H1 (cell line): ENCODE measurements around the gene ZNF484. TPM values are rescaled to one million over a fixed set of nuclear protein-coding genes. Genes with fewer than 3 reads are reported as not detected.

Source experiments
- CHD1 ChIP-seq: IDR thresholded peaks from 2 replicates; pipeline ENCODE4 v1.6.1; 2012; ENCODE audit warnings: low read depth, low read length, improper control_type of control experiment
- CREB1 ChIP-seq: IDR thresholded peaks from 2 replicates; pipeline ENCODE4 v1.6.1; 2012; ENCODE audit warnings: inconsistent platforms
- HDAC6 ChIP-seq: IDR thresholded peaks from one replicate; pipeline ENCODE4 v1.7.1; 2012; ENCODE audit warnings: low read depth, mild to moderate bottlenecking, inconsistent platforms, low read length, moderate library complexity
- POU5F1 ChIP-seq: IDR thresholded peaks from 2 replicates; pipeline ENCODE4 v1.6.1; 2011; ENCODE audit warnings: low read depth, mild to moderate bottlenecking, low read length, moderate library complexity
- SP2 ChIP-seq: IDR thresholded peaks from 2 replicates; pipeline ENCODE4 v1.6.1; 2012; ENCODE audit warnings: mild to moderate bottlenecking, low read length, inconsistent platforms
- SRF ChIP-seq: IDR thresholded peaks from 2 replicates; pipeline ENCODE4 v1.6.1; 2011; ENCODE audit warnings: mild to moderate bottlenecking, low read depth, low read length, moderate library complexity
- TEAD4 ChIP-seq: IDR thresholded peaks from 2 replicates; pipeline ENCODE4 v1.6.1; 2012; ENCODE audit warnings: low read depth, low read length, inconsistent platforms, mixed read lengths
- polyA plus RNA-seq, 7 experiments: library from polyadenylated mRNA; depleted of rRNA in 3 of 7; stranded (reverse) in 5 of 7; unstranded in 2 of 7; fragments of >200 nt in 5 of 7; fragments of 200-250 nt in 2 of 7; gene quantifications; 1 replicate in 5 of 7; 2 replicates in 1 of 7; 4 replicates in 1 of 7; pipeline versions ENCODE4 v1.2.1 to v1.2.3, GENCODE V29; 2011 to 2013; ENCODE audit warnings: missing spikeins in 2 of 7, mixed read lengths in 2 of 7
- total RNA-seq: library from RNA; stranded (reverse); fragmentation: NEBNext Ultra II Directional; extraction: Animal tissue kit (Norgen Biotek cat#: 25700); gene quantifications from 2 replicates; pipeline ENCODE4 v1.2.1, GENCODE V29; 2021

Gene ZNF484
- total and polyA plus RNA-seq, 2 of the 8 experiments (the other 6 are each of a cell fraction or from before 2014, with no cell fraction given), result 1.3 to 11.5 TPM

- TF ChIP-seq HDAC6 (no peak), CREB1 (no peak), CHD1 (no peak), SP2 (no peak), SRF (no peak), TEAD4 (no peak), POU5F1 (no peak)
Measured at GRCh38 chr9:92897323-92897722, 19.5 kb upstream of the ZNF484 start (continued).
